Esophagus squamous epithelium (tissue), 4 donors: ENCODE data around the gene MAN2A1.

Experiments used
- CTCF ChIP-seq, 6 experiments: fragments of 450-650 bp in 4 of 6; fragments of 200-600 bp in 2 of 6; sonication (generic) in 2 of 6; IDR thresholded peaks; one replicate each; pipeline ENCODE4 v1.5.1; 2016 to 2019; ENCODE audit warnings: antibody characterized with exemption in 6 of 6, mild to moderate bottlenecking in 4 of 6, moderate library complexity in 4 of 6
- POLR2A ChIP-seq, 4 donors: fragments of 450-650 bp; IDR thresholded peaks; one replicate each; pipeline ENCODE4 v1.6.1; 2017; ENCODE audit warnings: antibody characterized with exemption in 4 of 4, mild to moderate bottlenecking in 4 of 4, moderate library complexity in 3 of 4

GRCh38 chr5:109688970-109689739 is 572 bp upstream of the MAN2A1 start:
- TF ChIP-seq CTCF (IDR thresholded peaks at IDR 0.05) (peak in 1 of 6 experiments; percentile 2), POLR2A (IDR thresholded peaks at IDR 0.05) (peak in 2 of 4 donors; percentile 88 to 95)
